Right lobe of liver (tissue), 6 donors: ENCODE results near the gene TSHZ1. TPM values are rescaled to one million over a fixed set of nuclear protein-coding genes. Genes with fewer than 3 reads are reported as not detected.

Source experiments
- ATAC-seq, 4 donors: fragments of 200-7000 bp; cut with Tn5 transposase; one replicate each; pipeline ENCODE4 v1.9.1; 2020; ENCODE audit warnings: mild to moderate bottlenecking in 4 of 4, moderate library complexity in 4 of 4
- DNase-seq, 3 donors: peaks; one replicate each; pipeline ENCODE4 v3.0.0-alpha.2; 2020
- H3K27ac ChIP-seq, 3 donors: fragments of 200-600 bp; one replicate each; pipeline ENCODE4 v1.8.0; 2022
- H3K27me3 ChIP-seq, 2 donors: fragments of 200-600 bp; one replicate each; pipeline ENCODE4 v1.8.0; 2022
- H3K36me3 ChIP-seq, 4 donors: fragments of 200-600 bp; sonication (generic) in 1 of 4; one replicate each; pipeline versions ENCODE4 v1.5.1 to v1.8.0; 2017 to 2022; ENCODE audit warnings: control low read depth in 1 of 4
- H3K4me1 ChIP-seq, 4 donors: fragments of 200-600 bp; sonication (generic) in 1 of 4; one replicate each; pipeline versions ENCODE4 v1.5.1 to v1.8.0; 2017 to 2022; ENCODE audit warnings: control low read depth in 1 of 4
- H3K4me3 ChIP-seq, 3 donors: fragments of 200-600 bp; one replicate each; pipeline ENCODE4 v1.8.0; 2022
- H3K9me3 ChIP-seq, 4 donors: fragments of 200-600 bp; sonication (generic) in 1 of 4; one replicate each; pipeline versions ENCODE4 v1.5.1 to v1.8.0; 2017 to 2022; ENCODE audit warnings: control low read depth in 1 of 4
- CTCF ChIP-seq, 4 donors: fragments of 200-600 bp in 3 of 4; fragments of 450-650 bp in 1 of 4; IDR thresholded peaks; one replicate each; pipeline versions ENCODE4 v1.5.1 to v1.8.0; 2016 to 2022; ENCODE audit warnings: antibody characterized with exemption in 4 of 4, mild to moderate bottlenecking in 2 of 4
- POLR2A ChIP-seq: fragments of 450-650 bp; IDR thresholded peaks from one replicate; pipeline ENCODE4 v1.6.1; 2017; ENCODE audit warnings: antibody characterized with exemption, mild to moderate bottlenecking
- WGBS: methylation state at CpG from one replicate; pipeline ENCODE4 v1.1.6; 2018; ENCODE audit warnings: low coverage, low lambda C conversion rate; ENCODE audit not compliant: insufficient coverage; ENCODE audit errors: missing lambda C conversion rate; 5-methylcytosine and 5-hydroxymethylcytosine counted together
- intact Hi-C, 2 donors: fragments of 100-400 bp; cut with DNase I; formaldehyde crosslinking; loops; one replicate each; pipeline versions ENCODE4 v1.11.2 to v1.14.1; 2022
- total RNA-seq, 6 experiments: library from RNA; depleted of rRNA in 2 of 6; stranded (reverse); fragments of >200 nt in 2 of 6; fragmentation: NEBNext Ultra II Directional in 3 of 6; extraction: Animal tissue kit (Norgen Biotek cat#: 25700) in 3 of 6; gene quantifications; one replicate each; pipeline versions ENCODE4 v1.1.0 to v1.2.4, GENCODE V29; 2016 to 2023
- donor health status: DM: no; HTN: yes; CAD: no.
- donor health status: DM: no; HTN: no; CAD: no.
- donor health status: DM: no; HTN: no; CAD: no.
- donor health status: DM: no; HTN: yes; CAD: no.
- donor health status: DM: no; HTN: yes; CAD: no.

Gene TSHZ1
- total RNA-seq, 6 experiments from 2014 or later: 6.4 to 13.3 (median 9.6) TPM

- peak in 3 of 4 donors; percentile 11 to 23 (median 12) for ATAC-seq
These were observed 20.4 kb downstream of the TSHZ1 start for GRCh38 chr18:75231053-75231406.

DNA sequence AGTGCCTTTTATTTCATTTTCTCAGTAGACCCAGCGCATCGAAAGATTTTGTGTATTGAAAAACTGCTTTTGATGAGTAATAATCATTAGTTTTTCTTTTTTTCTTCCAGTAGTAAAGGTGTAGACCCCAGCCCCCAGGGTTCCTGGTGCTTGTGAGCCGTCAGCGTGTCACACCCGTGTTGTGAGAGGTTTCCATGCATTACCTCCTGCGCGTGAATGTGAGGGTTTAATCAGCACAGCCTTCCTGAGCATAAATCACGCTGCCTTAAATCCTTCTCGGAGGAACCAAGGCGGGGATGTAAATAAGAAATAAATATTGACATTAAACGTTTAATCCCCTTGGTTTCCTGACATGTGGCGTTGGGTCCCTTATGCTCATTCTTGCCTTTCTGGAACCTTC, 24.3 kb downstream of the TSHZ1 start:
- TF ChIP-seq CTCF (IDR thresholded peaks at IDR 0.05) (no peak), POLR2A (no peak)
- intact Hi-C loops: no loop called here
- Histone ChIP-seq H3K27ac (no peak overlapping the region), H3K36me3 (no peaks in the 10 kb centered on the region), H3K9me3 (no peaks in the 10 kb centered on the region), H3K27me3 (no peaks in the 10 kb centered on the region), H3K4me1 (peaks cover 0 to 5% (median 2%) of the 10 kb centered on the region in 4 donors), H3K4me3 (no peak overlapping the region)
- WGBS: 95% methylated on average over 12 of the region's 12 CpGs
- DNase-seq (no peak), ATAC-seq (no peak)

More at GRCh38 chr18:75231053-75231406, 20.4 kb downstream of the TSHZ1 start:
- Histone ChIP-seq H3K36me3 (no peaks in the 10 kb centered on the region), H3K4me3 (no peak overlapping the region), H3K9me3 (no peaks in the 10 kb centered on the region), H3K4me1 (peaks cover 0 to 20% (median 10%) of the 10 kb centered on the region in 4 donors), H3K27me3 (no peaks in the 10 kb centered on the region), H3K27ac (peak overlapping the region in 1 of 3 donors; percentile 7)
- intact Hi-C loops: no loop called here
- TF ChIP-seq CTCF (IDR thresholded peaks at IDR 0.05): no peak
- TF ChIP-seq POLR2A: no peak
- WGBS: 100% methylated on average over 1 of the region's 5 CpGs
- DNase-seq: no peak

GRCh38 chr18:75235896-75236295, 25.3 kb downstream of the TSHZ1 start:
- intact Hi-C loops: no loop called here
- H3K27me3 ChIP-seq: no peaks in the 10 kb centered on the region
- 65% methylated on average over 12 of the region's 13 CpGs for WGBS
- TF ChIP-seq CTCF (IDR thresholded peaks at IDR 0.05) (no peak), POLR2A (no peak)
- no peak for ATAC-seq
- H3K9me3 ChIP-seq: no peaks in the 10 kb centered on the region
- H3K27ac ChIP-seq: no peak overlapping the region
- H3K4me3 ChIP-seq: no peak overlapping the region
- H3K4me1 ChIP-seq: peaks cover 0 to 5% (median 1%) of the 10 kb centered on the region in 4 donors
- no peaks in the 10 kb centered on the region for H3K36me3 ChIP-seq
- no peak for DNase-seq

DNA sequence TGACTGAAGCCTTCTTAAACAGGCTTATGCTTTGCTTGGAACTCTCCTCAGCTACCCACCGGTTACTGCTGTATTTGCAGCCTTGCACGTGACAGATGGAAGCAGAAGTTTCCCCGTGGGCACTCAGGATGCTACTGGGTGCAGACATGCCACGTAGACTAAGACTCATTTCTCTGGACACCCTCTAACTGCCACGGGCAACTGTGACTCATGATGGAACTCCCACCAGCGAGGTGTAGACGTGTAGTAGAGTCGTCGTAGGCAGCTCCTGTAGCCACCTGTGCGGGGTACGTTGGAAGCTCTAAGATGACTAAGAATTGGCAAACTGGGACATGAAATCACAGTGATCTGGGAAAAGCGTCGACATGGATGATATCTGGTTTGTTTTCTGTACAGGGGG, 27.5 kb downstream of the TSHZ1 start:
- H3K4me1 ChIP-seq: no peaks in the 10 kb centered on the region
- no peak overlapping the region for H3K27ac ChIP-seq
- TF ChIP-seq POLR2A (no peak), CTCF (IDR thresholded peaks at IDR 0.05) (no peak)
- H3K36me3 ChIP-seq: no peaks in the 10 kb centered on the region
- H3K9me3 ChIP-seq: no peaks in the 10 kb centered on the region
- H3K27me3 ChIP-seq: no peaks in the 10 kb centered on the region
- no peak for DNase-seq
- no peak overlapping the region for H3K4me3 ChIP-seq
- 84% methylated on average over 11 of the region's 13 CpGs for WGBS
- intact Hi-C loops: no loop called here
- no peak for ATAC-seq

GRCh38 chr18:75238786-75239185, 28.2 kb downstream of the TSHZ1 start:
- intact Hi-C loops: no loop called here
- DNase-seq (no peak), ATAC-seq (peak in 2 of 4 donors; percentile 34 to 51)
- Histone ChIP-seq H3K27me3 (no peaks in the 10 kb centered on the region), H3K9me3 (no peaks in the 10 kb centered on the region), H3K4me3 (no peak overlapping the region), H3K36me3 (no peaks in the 10 kb centered on the region), H3K27ac (no peak overlapping the region), H3K4me1 (no peaks in the 10 kb centered on the region)
- WGBS: 100% methylated on average over 1 of the region's 10 CpGs
- TF ChIP-seq POLR2A: no peak
